NOMO-1 treated with dmso at 0.1 percent for 144 hours (cell line): ENCODE results near the gene CEBPZ.

ENCODE experiments used
- DNase-seq: peaks from one replicate; lab custom pipeline; 2025; ENCODE audit not compliant: unreplicated experiment; lab: John Stamatoyannopoulos, UW

The CEBPZ gene

GRCh38 chr2:37181726-37182684 is 49.4 kb downstream of the CEBPZ start:
- no peak for DNase-seq

- DNase-seq: no peak
Observed at GRCh38 chr2:37180640-37181039, 50.8 kb downstream of the CEBPZ start.

DNA sequence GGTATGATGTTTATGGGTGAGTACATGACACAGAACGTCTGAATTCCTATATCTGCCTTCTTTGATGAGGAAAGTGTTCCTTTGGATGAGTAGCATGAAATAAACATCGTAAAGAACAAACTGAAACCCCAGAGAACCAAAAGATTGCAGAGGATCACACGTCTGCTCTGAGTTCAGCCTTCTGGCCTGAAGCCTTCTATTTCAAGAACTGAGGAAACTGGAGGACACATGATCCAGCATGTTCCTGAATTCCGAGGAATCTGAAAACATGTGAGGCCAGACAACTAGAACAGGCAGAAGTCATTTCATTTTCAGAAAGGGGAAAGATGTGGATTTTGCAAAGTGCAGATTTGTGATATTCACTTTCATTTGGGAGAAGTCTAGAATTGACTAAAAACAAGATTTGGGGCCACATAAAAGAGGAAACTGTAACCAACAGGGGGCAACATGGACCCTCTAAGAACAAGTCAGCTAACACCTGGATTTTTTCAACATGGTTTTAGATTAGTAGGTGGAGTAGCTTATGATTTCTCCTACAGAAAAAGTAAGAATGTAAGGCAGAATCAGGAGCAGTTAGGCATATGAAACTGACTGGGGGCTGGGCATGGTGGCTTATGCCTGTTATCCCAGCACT is 51.3 kb downstream of the CEBPZ start:
- DNase-seq: no peak

GRCh38 chr2:37173741-37174140 is 57.7 kb downstream of the CEBPZ start:
- DNase-seq: no peak

- no peak for DNase-seq
Observed at GRCh38 chr2:37171624-37171950, 59.8 kb downstream of the CEBPZ start.

DNA sequence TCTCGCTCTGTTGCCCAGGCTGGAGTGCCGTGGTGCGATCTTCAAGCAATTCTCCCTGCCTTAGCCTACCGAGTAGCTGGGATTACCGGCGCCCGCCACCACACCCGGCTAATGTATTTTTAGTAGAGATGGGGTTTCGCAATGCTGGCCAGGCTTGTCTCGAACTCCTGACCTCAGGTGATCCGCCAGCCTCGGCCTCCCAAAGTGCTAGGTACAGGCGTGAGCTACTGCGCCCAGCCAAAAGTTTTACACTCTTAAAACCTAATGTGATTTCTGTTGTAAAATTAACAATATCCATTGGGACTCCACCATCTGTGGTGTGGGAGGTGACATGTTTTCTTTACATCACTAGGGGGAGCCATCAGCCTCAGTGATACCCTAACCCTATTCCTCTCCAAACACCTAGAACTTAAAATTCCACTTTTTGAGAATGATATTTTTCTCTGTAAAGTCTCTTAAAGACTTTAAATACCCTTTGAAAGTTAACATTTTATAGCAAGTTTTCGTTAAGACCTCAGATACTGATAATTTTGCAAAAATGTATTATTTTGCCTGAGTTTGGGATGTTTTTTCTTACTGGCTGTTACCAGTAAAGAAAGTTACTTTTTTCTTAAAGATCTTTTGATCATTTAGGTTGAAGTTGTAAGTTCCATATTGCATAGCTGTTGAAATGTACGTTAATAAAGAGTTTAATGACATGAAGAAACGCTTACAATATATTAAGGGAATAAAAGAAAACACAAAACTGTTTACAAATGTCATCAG is 63.0 kb downstream of the CEBPZ start:
- no peak for DNase-seq

DNA sequence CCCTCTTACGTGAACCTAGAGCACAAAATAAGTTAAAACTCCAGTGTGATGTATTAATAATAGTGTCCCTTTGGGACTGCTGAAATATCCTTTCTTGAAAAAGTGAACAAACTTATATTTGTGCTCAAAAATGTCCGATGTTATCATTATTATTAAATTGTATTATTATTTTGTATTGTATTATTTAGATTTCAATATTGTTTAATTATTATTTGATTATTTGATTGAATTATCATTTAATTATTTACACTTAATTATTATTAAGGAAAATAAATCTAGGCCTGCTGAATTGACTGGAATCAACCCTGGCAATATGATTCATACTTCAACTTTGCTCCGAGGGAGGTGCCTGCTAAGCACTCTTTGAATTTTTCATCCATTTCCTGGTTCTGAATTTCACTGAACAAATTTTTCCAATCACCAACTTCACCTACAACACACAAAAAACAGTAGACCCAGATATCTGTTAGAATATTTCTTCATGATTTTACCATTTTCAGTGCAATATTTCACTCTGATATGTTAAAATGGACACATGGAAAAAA is 63.7 kb downstream of the CEBPZ start:
- no peak for DNase-seq

DNA sequence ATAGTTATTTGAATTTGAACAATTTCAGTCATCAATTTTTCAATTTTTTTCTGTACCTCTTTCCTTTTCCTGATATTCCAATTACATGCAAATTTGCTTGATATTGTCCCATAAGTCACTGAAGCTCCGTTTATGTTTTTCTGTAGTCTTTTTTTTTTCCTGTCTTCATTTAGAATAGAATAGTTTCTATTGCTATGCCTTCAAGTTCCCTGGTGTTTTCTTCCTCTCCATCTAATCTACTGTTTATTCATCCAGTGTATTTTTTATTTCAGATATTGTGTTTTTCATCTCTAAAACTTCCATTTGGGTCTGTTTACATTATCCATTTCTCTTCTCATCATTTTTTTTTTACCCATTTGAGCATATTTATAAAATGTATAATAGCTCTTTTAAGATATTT is 66.6 kb downstream of the CEBPZ start:
- DNase-seq: no peak

DNA sequence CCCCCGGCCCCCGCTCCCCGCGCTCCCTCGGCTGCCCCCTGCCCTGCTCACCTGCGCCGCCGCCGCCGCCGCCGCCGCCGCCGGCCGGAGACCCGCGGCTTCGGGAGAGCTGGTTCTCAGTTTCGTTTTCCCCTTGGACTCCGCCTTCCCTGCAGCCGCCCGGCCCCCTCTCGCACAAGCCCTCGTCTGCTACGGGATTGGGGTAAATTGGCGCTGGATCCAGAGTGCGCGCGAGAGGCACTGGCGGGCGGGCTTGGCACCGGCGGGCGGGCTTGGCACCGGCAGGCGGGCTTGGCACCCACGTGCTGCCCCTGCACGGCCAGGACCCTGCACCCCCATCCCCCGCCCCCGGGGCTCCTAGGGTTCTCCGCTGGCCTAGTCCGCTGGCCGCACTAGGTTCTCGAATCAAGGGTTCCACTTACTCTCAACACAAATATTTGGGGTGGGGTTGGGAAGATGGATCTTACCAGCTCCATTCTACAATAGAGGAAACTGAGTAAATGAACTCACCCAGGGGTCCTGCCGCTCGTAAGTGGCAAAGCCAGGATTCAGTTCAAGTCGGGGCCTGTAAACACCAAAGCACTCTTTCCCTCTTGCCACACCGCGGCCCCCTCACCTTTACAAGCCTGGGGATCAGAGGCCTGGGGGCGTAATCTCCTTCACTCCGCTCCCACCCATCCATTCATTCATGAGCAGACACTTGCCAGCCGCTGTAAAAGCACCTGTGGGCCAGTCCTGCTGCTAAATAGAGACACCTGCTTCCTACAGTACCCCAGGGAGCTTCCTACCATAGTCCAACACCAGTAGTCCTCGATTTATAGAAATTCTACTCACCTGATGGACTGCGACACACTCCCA is 74.3 kb downstream of the CEBPZ start, which contains the start of gene EIF2AK2:
EIF2AK2 (minus strand) TSS at position 124 of the 858 bp plus-strand sequence. CDS start 9,174 bp downstream, outside the sequence.
- peak; percentile 90 for DNase-seq

DNA sequence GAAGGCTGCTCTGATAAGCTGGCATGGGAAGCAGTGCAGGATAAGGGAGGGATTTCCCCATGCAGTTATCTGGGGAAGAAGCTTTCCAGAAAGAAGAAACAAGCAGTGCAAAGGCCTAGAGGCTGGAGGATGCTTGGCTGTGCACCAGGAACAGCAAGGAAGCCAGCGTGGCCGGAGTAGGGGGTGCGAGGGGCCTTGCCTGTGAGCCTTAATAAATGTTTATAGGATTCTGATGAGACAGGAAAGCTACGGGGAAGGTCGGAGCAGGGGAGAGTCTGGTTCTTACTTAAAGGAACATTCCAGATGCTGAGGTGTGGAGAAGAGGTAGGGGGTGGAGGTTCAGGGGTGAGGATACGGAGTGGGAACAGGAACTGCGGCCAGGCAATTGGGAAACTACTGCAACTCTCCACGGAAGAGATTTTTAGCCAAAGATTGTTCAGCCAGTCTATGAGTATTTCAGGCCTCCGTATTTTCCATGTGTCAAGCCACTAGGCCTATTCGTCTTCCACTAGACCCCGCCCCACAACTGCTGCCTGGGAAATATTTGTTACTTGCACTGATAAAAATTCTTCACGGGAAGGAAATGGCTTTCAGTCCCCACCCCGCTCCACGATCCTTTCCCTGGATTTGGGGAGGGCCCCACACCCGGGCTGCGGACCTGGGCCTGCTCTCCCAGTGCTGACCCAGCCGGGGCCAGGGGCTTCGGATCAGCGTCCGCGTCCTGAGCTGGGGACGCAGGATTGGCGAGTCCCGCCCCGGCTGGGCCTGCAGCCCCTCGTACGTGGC is 75.1 kb downstream of the CEBPZ start:
- no peak for DNase-seq

DNA sequence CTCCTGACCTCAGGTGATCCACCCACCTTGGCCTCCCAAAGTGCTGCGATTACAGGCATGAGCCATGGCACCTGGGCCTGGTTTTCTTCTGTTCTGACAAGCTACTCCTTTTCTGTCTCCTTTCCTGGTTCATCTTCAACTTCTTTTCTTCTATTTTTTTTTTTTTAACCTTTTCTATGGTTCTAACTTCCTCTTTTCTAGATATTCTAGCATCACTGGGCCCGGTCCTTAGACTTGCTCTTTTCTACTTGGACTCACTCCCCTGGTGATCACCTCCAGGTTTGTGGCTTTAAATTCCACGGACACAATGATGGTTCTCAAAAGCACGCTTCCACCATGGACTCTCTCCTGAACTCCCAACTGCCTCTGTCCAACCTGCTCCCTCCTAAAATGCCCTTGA is 76.6 kb downstream of the CEBPZ start:
- no peak for DNase-seq

DNA sequence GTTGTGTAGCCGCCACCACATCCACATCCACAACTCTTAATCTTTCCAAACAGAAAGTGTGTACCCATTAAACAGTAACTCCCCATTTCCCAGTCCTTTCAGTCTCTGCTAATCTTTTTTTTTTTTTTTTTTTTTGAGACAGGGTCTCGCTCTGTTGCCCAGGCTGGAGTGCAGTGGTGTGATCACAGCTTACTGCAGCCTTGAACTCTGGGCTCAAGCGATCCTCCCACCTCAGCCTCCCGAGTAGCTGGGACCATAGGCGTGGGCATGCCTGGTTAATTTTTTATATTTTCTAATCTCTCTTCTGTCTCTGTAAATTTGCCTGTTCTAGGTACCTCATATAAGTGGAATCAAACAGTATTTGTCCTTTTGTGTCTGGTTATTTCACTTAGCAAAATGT is 78.2 kb downstream of the CEBPZ start:
- no peak for DNase-seq
